Stimulated activated CD4-positive, alpha-beta T cell treated with anti-CD3 and anti-CD28 coated beads, Interleukin-2, amount 100 ng/mL, for 48 hours (primary cell): ENCODE data around the gene TRIP4.
"Not testable (repeated sequence)": the region's sequence is repeated elsewhere in the genome, so short reads cannot be mapped to it uniquely, and the experiment has no call there.

Experiments
- DNase-seq, 2 donors: peaks; one replicate each; pipeline ENCODE4 v3.0.0-alpha.2; 2020

The TRIP4 gene

GRCh38 chr15:64495968-64496367 lies 108.3 kb downstream of the TRIP4 start:
- DNase-seq, result not testable (repeated sequence)

GRCh38 chr15:64500695-64501395 lies 113.2 kb downstream of the TRIP4 start:
- no peak for DNase-seq

- no peak for DNase-seq
Measured at GRCh38 chr15:64501396-64501715, 113.7 kb downstream of the TRIP4 start.

- DNase-seq, result no peak
Measured at GRCh38 chr15:64502151-64502550, 114.5 kb downstream of the TRIP4 start.

- no peak for DNase-seq
Measured at GRCh38 chr15:64502551-64502950, 114.9 kb downstream of the TRIP4 start.

- no peak for DNase-seq
Measured at GRCh38 chr15:64503197-64503596, 115.6 kb downstream of the TRIP4 start.

- no peak for DNase-seq
Measured at GRCh38 chr15:64503640-64504039, 116.0 kb downstream of the TRIP4 start.
